Sigmoid colon (tissue), 4 donors: ENCODE results near the gene C16orf92.

Experiments
- POLR2A ChIP-seq, 2 donors: fragments of 450-650 bp; IDR thresholded peaks; one replicate each; pipeline ENCODE4 v1.6.1; 2016; ENCODE audit warnings: antibody characterized with exemption in 2 of 2, mild to moderate bottlenecking in 2 of 2, moderate library complexity in 2 of 2
- POLR2AphosphoS5 ChIP-seq, 4 donors: sonication (generic); formaldehyde crosslinking; IDR thresholded peaks; one replicate each; pipeline ENCODE4 v1.6.1; 2017; ENCODE audit warnings: antibody characterized with exemption in 4 of 4
- TF ChIP-seq, protein P1 (sequence below), 4 experiments: fragments of 450-650 bp in 3 of 4; fragments of 200-600 bp in 1 of 4; IDR thresholded peaks; one replicate each; pipeline ENCODE4 v1.5.1; 2016 to 2019; ENCODE audit warnings: antibody characterized with exemption in 4 of 4, mild to moderate bottlenecking in 3 of 4, moderate library complexity in 2 of 4

DNA sequence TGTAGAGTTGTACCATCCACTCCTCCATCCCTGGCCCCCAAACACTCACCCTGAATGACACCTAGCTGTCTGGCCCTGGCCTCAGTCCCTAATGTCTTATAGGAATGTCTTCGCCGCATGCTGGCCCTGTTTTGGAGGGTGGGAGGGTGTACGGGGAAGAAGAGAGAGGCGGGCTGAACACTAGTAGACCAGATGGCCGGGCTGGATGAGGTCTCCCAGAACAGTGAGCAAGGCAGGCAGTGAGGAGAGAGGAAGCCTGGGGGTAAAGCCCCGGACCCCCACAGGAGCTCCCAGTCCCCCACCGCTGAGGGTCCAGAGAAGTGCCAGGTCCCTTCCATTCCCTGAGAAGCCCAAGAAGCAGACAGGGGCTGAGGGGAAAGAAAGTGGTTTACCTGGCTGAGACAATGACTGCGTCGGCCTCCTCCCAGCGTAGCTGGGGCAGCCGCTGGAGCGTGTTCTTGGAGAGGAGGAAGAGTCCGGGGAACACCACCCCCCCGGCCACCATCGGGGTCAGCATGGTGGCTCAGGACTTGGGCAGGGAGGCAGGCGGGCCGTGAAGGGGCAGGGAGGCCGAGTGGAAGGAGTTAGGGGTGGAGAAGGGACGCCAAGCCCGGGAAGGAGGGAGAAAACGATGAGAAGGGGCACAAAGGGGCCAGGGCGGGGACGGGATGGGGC is 7.2 kb downstream of the C16orf92 start:
- TF ChIP-seq, protein P1, sequence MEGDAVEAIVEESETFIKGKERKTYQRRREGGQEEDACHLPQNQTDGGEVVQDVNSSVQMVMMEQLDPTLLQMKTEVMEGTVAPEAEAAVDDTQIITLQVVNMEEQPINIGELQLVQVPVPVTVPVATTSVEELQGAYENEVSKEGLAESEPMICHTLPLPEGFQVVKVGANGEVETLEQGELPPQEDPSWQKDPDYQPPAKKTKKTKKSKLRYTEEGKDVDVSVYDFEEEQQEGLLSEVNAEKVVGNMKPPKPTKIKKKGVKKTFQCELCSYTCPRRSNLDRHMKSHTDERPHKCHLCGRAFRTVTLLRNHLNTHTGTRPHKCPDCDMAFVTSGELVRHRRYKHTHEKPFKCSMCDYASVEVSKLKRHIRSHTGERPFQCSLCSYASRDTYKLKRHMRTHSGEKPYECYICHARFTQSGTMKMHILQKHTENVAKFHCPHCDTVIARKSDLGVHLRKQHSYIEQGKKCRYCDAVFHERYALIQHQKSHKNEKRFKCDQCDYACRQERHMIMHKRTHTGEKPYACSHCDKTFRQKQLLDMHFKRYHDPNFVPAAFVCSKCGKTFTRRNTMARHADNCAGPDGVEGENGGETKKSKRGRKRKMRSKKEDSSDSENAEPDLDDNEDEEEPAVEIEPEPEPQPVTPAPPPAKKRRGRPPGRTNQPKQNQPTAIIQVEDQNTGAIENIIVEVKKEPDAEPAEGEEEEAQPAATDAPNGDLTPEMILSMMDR (IDR thresholded peaks at IDR 0.05): no peak
- TF ChIP-seq POLR2AphosphoS5 (IDR thresholded peaks at IDR 0.05) (no peak), POLR2A (IDR thresholded peaks at IDR 0.05) (no peak)
